H9 (cell line): ENCODE results near the gene LILRB5. TPM values are rescaled to one million over a fixed set of nuclear protein-coding genes. Genes with fewer than 3 reads are reported as not detected.

Experiments used
- DNase-seq: peaks from one replicate; pipeline ENCODE4 v3.0.0-alpha.2; 2017
- H2AFZ ChIP-seq: one replicate; pipeline ENCODE4 v1.6.1; 2013; ENCODE audit warnings: mild to moderate bottlenecking, low read length, control low read depth, moderate library complexity
- H2AK5ac ChIP-seq: 2 replicates; pipeline ENCODE4 v1.6.1; 2013; ENCODE audit warnings: low read length, control low read depth, mixed read lengths; ENCODE audit not compliant: insufficient read length
- H2BK120ac ChIP-seq: one replicate; pipeline ENCODE4 v1.6.1; 2013; ENCODE audit warnings: low read depth, mild to moderate bottlenecking, low read length, control low read depth, inconsistent platforms; ENCODE audit not compliant: poor library complexity, severe bottlenecking
- H2BK12ac ChIP-seq: 2 replicates; pipeline ENCODE4 v1.6.1; 2013; ENCODE audit warnings: low read length, control low read depth, mixed read lengths, low read depth; ENCODE audit not compliant: insufficient read length
- H2BK15ac ChIP-seq: 2 replicates; pipeline ENCODE4 v1.6.1; 2013; ENCODE audit warnings: low read depth, low read length, control low read depth
- H2BK20ac ChIP-seq: one replicate; pipeline ENCODE4 v1.6.1; 2013; ENCODE audit warnings: low read depth, mild to moderate bottlenecking, low read length, control low read depth, inconsistent platforms; ENCODE audit not compliant: poor library complexity, severe bottlenecking
- H2BK5ac ChIP-seq: 2 replicates; pipeline ENCODE4 v1.6.1; 2013; ENCODE audit warnings: low read length, control low read depth, mixed read lengths; ENCODE audit not compliant: insufficient read length
- H3K14ac ChIP-seq: 2 replicates; pipeline ENCODE4 v1.6.1; 2013; ENCODE audit warnings: low read length, control low read depth; ENCODE audit not compliant: insufficient read depth
- H3K18ac ChIP-seq: 2 replicates; pipeline ENCODE4 v1.6.1; 2013; ENCODE audit warnings: low read depth, mild to moderate bottlenecking, mixed read lengths, low read length, control low read depth; ENCODE audit not compliant: insufficient read length
- H3K23ac ChIP-seq: 2 replicates; pipeline ENCODE4 v1.6.1; 2013; ENCODE audit warnings: low read length, control low read depth, mixed read lengths, low read depth; ENCODE audit not compliant: insufficient read length
- H3K23me2 ChIP-seq: 2 replicates; pipeline ENCODE4 v1.6.1; 2013; ENCODE audit warnings: low read depth, mild to moderate bottlenecking, mixed read lengths, low read length, control low read depth; ENCODE audit not compliant: insufficient read length, poor library complexity, severe bottlenecking
- H3K27ac ChIP-seq: 2 replicates; pipeline ENCODE4 v1.5.1; 2013; ENCODE audit warnings: low read length, control low read depth, mixed read lengths, low read depth; ENCODE audit not compliant: insufficient read length
- H3K27me3 ChIP-seq: 2 replicates; pipeline ENCODE4 v1.6.1; 2013; ENCODE audit warnings: low read length, control low read depth, inconsistent platforms; ENCODE audit not compliant: insufficient read depth
- H3K4ac ChIP-seq: 2 replicates; pipeline ENCODE4 v1.6.1; 2013; ENCODE audit warnings: low read depth, mild to moderate bottlenecking, control low read depth, inconsistent platforms, low read length, moderate library complexity
- H3K4me1 ChIP-seq: 2 replicates; pipeline ENCODE4 v1.6.1; 2013; ENCODE audit warnings: low read length, control low read depth, inconsistent platforms; ENCODE audit not compliant: insufficient read depth
- H3K4me2 ChIP-seq: 2 replicates; pipeline ENCODE4 v1.6.1; 2013; ENCODE audit warnings: low read length, control low read depth, mixed read lengths; ENCODE audit not compliant: insufficient read length, insufficient read depth
- H3K56ac ChIP-seq: 2 replicates; pipeline ENCODE4 v1.6.1; 2013; ENCODE audit warnings: low read depth, mild to moderate bottlenecking, mixed read lengths, low read length, control low read depth; ENCODE audit not compliant: insufficient read length
- H3K79me1 ChIP-seq: 2 replicates; pipeline ENCODE4 v1.6.1; 2013; ENCODE audit warnings: low read depth, mild to moderate bottlenecking, moderate library complexity, low read length, control low read depth, inconsistent platforms; ENCODE audit not compliant: insufficient read depth, poor library complexity, severe bottlenecking
- H3K79me2 ChIP-seq: 2 replicates; pipeline ENCODE4 v1.6.1; 2013; ENCODE audit warnings: low read length, control low read depth, inconsistent platforms; ENCODE audit not compliant: insufficient read depth
- H3K9ac ChIP-seq: 2 replicates; pipeline ENCODE4 v1.6.1; 2013; ENCODE audit warnings: low read length, control low read depth, mixed read lengths; ENCODE audit not compliant: insufficient read length; ENCODE audit errors: extremely low read depth
- H3K9me3 ChIP-seq: one replicate; pipeline ENCODE4 v1.6.1; 2013; ENCODE audit warnings: low read depth, low read length, inconsistent platforms; ENCODE audit not compliant: control insufficient read depth
- H3T11ph ChIP-seq: one replicate; pipeline ENCODE4 v1.6.1; 2013; ENCODE audit warnings: mild to moderate bottlenecking, low read length, control low read depth, inconsistent platforms
- H4K20me1 ChIP-seq: one replicate; pipeline ENCODE4 v1.6.1; 2013; ENCODE audit not compliant: control insufficient read depth, insufficient read length, insufficient read depth
- H4K5ac ChIP-seq: 2 replicates; pipeline ENCODE4 v1.6.1; 2013; ENCODE audit warnings: low read depth, mild to moderate bottlenecking, mixed read lengths, low read length, control low read depth; ENCODE audit not compliant: insufficient read length
- H4K8ac ChIP-seq: replicated peaks from 2 replicates; pipeline ENCODE4 v1.6.1; 2013; ENCODE audit warnings: low read length, control low read depth, mixed read lengths, low read depth; ENCODE audit not compliant: insufficient read length
- H4K91ac ChIP-seq: 2 replicates; pipeline ENCODE4 v1.6.1; 2013; ENCODE audit warnings: low read depth, mild to moderate bottlenecking, moderate library complexity, mixed read lengths, low read length, control low read depth; ENCODE audit not compliant: insufficient read length
- H3K27ac Mint-ChIP-seq, 3 experiments: 2 replicates in 2 of 3; 3 replicates in 1 of 3; pipeline ENCODE4 v1.8.0; 2020 to 2021; ENCODE audit warnings: mixed read lengths in 3 of 3, mild to moderate bottlenecking in 1 of 3, moderate library complexity in 1 of 3
- H3K27me3 Mint-ChIP-seq: 2 replicates; pipeline ENCODE4 v1.8.0; 2021; ENCODE audit warnings: low read depth, mild to moderate bottlenecking, moderate library complexity, mixed read lengths
- H3K36me3 Mint-ChIP-seq, 3 experiments: 2 replicates in 2 of 3; 3 replicates in 1 of 3; pipeline ENCODE4 v1.8.0; 2020 to 2021; ENCODE audit warnings: low read depth in 3 of 3, mixed read lengths in 3 of 3; ENCODE audit not compliant: insufficient read depth in 1 of 3
- H3K4me1 Mint-ChIP-seq, 2 experiments: 2 replicates each; pipeline ENCODE4 v1.8.0; 2020; ENCODE audit warnings: mixed read lengths in 2 of 2
- H3K4me3 Mint-ChIP-seq, 2 experiments: 2 replicates in 1 of 2; 3 replicates in 1 of 2; pipeline ENCODE4 v1.8.0; 2020 to 2021; ENCODE audit warnings: mild to moderate bottlenecking in 2 of 2, mixed read lengths in 2 of 2, moderate library complexity in 1 of 2
- H3K9me3 Mint-ChIP-seq, 2 experiments: 2 replicates in 1 of 2; 3 replicates in 1 of 2; pipeline ENCODE4 v1.8.0; 2020; ENCODE audit warnings: mild to moderate bottlenecking in 2 of 2, mixed read lengths in 2 of 2, moderate library complexity in 1 of 2
- WGBS: extraction: QIAGEN DNeasy Blood & Tissue Kit; methylation state at CpG from one replicate; pipeline ENCODE4 v1.1.7; 2013; ENCODE audit warnings: missing lambda C conversion rate, low lambda C conversion rate, mixed read lengths; ENCODE audit not compliant: insufficient read length; ENCODE audit errors: extremely low coverage; 5-methylcytosine and 5-hydroxymethylcytosine counted together
- total RNA-seq: library from RNA; stranded (reverse); gene quantifications from 2 replicates; pipeline ENCODE4 v1.2.1, GENCODE V29; 2021
- TF ChIP-seq, protein P1 (sequence below): fragments of 200-600 bp; sonication (generic); conservative IDR thresholded peaks from 3 replicates; pipeline ENCODE4 v1.8.0; 2021; ENCODE audit warnings: antibody characterized with exemption, mild to moderate bottlenecking

Gene LILRB5
- total RNA-seq, 1 experiment from 2014 or later: 0.09 TPM

DNA sequence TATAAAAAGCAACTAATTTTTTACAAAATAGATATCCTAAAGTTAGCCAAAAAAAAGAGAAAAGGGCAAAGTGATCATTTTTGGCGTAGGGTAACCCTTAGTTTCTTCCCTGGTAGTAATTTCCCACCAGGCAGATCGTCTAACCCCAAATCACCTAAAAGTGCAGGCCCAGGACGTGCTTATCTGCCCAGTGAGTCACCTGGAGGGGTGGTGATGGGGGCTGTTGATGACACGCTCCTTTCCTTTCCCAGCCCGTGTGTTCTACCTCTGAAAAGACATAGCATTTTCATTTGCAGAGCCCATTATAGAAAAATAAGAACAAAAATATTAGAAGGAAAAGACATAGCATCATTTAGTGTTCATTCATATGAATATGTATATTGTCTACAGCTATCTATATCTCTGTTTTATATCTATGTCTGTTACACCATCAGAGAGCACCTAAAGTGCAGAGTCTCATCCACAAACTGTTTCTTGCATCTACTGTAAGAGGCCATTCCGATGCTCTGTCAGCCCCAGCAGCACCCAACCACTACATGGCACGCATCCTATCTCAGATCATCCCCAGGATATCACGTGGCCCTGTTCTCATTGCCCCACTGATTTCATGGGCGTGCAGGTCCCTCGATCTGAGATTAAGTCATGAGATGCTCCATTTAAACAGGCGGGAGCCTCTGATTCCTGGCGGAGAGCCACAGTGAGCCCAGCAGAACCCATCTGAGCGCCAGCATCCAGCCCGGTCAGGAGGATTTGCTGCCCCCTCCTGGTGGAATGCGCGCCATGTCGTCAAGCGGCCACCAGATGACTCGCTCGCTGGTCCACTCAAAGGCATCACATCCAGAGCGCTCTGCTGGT is 25.8 kb downstream of the LILRB5 start:
- no peak overlapping the region for H4K5ac ChIP-seq
- H3K4me1 Mint-ChIP-seq: peaks cover 2 to 3% of the 10 kb centered on the region in 2 experiments; a peak in 3 of 4 replicates
- no peak overlapping the region for H3T11ph ChIP-seq
- TF ChIP-seq, protein P1, sequence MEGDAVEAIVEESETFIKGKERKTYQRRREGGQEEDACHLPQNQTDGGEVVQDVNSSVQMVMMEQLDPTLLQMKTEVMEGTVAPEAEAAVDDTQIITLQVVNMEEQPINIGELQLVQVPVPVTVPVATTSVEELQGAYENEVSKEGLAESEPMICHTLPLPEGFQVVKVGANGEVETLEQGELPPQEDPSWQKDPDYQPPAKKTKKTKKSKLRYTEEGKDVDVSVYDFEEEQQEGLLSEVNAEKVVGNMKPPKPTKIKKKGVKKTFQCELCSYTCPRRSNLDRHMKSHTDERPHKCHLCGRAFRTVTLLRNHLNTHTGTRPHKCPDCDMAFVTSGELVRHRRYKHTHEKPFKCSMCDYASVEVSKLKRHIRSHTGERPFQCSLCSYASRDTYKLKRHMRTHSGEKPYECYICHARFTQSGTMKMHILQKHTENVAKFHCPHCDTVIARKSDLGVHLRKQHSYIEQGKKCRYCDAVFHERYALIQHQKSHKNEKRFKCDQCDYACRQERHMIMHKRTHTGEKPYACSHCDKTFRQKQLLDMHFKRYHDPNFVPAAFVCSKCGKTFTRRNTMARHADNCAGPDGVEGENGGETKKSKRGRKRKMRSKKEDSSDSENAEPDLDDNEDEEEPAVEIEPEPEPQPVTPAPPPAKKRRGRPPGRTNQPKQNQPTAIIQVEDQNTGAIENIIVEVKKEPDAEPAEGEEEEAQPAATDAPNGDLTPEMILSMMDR: peak; percentile 100
- no peak overlapping the region for H4K91ac ChIP-seq
- H2BK5ac ChIP-seq: no peak overlapping the region
- H2BK15ac ChIP-seq: no peak overlapping the region
- DNase-seq: peak; percentile 95
- no peak overlapping the region for H3K27ac Mint-ChIP-seq
- H2AFZ ChIP-seq: no peak overlapping the region
- peak overlapping the region in 1 of 2 experiments; percentile 27; a peak in 1 of 5 replicates for H3K4me3 Mint-ChIP-seq
- no peak overlapping the region for H3K18ac ChIP-seq
- no peak overlapping the region for H3K56ac ChIP-seq
- H3K4me1 ChIP-seq: no peaks in the 10 kb centered on the region
- no peak overlapping the region for H2BK12ac ChIP-seq
- H3K27me3 Mint-ChIP-seq: peaks cover 80% of the 10 kb centered on the region
- WGBS: no CpG with 5 or more reads among the region's 21 CpGs
- H3K27me3 ChIP-seq: peaks cover 2% of the 10 kb centered on the region; the same call in 1 of the 2 replicates
- no peak overlapping the region for H3K27ac ChIP-seq
- no peaks in the 10 kb centered on the region for H3K23me2 ChIP-seq
- H4K8ac ChIP-seq: no peak overlapping the region
- H4K20me1 ChIP-seq: no peaks in the 10 kb centered on the region
- H3K79me2 ChIP-seq: no peaks in the 10 kb centered on the region
- peaks cover 23 to 28% of the 10 kb centered on the region in 2 experiments for H3K9me3 Mint-ChIP-seq
- no peaks in the 10 kb centered on the region for H3K79me1 ChIP-seq
- no peak overlapping the region for H3K4me2 ChIP-seq
- no peak overlapping the region for H3K14ac ChIP-seq
- no peak overlapping the region for H3K23ac ChIP-seq
- no peak overlapping the region for H3K9ac ChIP-seq
- no peaks in the 10 kb centered on the region; a peak in 1 of 7 replicates for H3K36me3 Mint-ChIP-seq
- H2BK120ac ChIP-seq: no peak overlapping the region
- no peak overlapping the region for H2AK5ac ChIP-seq
- no peaks in the 10 kb centered on the region for H3K9me3 ChIP-seq
- H3K4ac ChIP-seq: no peak overlapping the region
- no peak overlapping the region for H2BK20ac ChIP-seq
